Activated CD4-positive, CD25-positive, alpha-beta regulatory T cell treated with anti-CD3 and anti-CD28 coated beads, Interleukin-2, amount 50 U/mL, for 16 hours (primary cell): ENCODE results near the gene TIMP2.

ENCODE experiments used
- DNase-seq: peaks from one replicate; pipeline ENCODE4 v3.0.0-alpha.2; 2020; ENCODE audit warnings: low read depth, low spot score

TIMP2 gene

DNA sequence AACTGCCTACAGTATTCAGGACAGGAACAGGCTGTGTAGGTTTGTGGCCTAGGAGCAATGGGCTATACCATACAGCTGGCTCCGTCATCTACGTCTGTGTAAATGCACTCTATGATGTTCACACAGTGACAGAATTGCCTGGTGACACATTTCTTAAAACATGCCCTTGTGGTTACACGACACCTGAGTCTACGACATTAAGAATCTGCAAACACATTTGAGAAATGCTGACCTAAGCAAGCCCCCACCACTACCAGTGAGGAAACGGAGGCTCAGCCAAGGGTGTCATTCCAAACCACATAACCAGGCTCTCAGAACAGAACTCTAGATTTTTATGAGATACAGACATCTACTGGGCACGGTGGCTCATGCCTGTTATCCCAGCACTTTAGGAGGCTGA lies 108.1 kb downstream of the TIMP2 start:
- peak; percentile 29 for DNase-seq

GRCh38 chr17:78815696-78816095 lies 109.5 kb downstream of the TIMP2 start:
- no peak for DNase-seq

DNA sequence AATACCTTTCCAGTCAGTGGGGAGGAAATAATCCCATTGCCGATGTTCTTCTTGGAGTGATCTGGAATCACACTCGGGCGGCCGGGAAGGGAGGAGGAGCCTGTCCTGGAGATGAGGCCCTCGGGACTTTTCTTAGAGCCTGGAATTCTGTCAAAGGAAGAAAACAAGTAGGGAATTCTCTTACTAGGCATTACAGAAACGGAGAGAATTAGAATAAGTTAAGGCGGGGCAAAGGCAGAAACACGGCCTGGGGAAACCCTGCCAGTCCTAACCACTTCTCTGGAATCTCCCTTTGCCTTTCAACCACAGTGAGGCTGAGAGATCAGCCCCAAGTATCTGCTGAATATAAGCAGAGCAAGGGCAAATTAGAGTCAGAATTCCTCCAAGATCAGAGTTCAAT lies 112.3 kb downstream of the TIMP2 start:
- DNase-seq: no peak

- no peak for DNase-seq
Measured at GRCh38 chr17:78808163-78808562, 117.0 kb downstream of the TIMP2 start.

GRCh38 chr17:78806451-78806850 lies 118.7 kb downstream of the TIMP2 start:
- no peak for DNase-seq

- peak; percentile 29 for DNase-seq
Measured at GRCh38 chr17:78805301-78805700, 119.9 kb downstream of the TIMP2 start.

DNA sequence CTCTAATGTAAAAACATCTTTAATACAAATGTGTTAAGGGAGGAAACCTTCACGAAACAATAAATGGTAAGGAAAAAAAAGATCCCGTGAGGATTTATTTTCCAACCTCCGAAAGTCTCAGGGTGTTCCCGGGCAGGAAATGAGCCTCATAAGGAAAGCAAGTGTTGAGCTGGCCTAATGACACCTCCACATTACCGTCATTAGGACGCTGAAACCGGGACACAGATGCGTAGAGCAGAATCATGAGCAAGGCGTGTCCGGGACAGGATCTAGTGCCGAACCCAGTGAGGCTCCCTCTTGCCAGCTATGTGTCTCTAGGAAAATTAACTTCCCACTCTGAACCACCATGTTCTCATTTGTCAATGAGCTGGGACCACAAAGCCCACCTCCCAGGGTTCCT lies 120.4 kb downstream of the TIMP2 start:
- DNase-seq: no peak

GRCh38 chr17:78803186-78803845 lies 121.9 kb downstream of the TIMP2 start:
- no peak for DNase-seq
